ENCODE measurements around the gene HIRA. TPM values are rescaled to one million over a fixed set of nuclear protein-coding genes. Genes with fewer than 3 reads are reported as not detected.

The HIRA gene
- total RNA-seq, 1 donor from 2014 or later: 36.2 TPM

DNA sequence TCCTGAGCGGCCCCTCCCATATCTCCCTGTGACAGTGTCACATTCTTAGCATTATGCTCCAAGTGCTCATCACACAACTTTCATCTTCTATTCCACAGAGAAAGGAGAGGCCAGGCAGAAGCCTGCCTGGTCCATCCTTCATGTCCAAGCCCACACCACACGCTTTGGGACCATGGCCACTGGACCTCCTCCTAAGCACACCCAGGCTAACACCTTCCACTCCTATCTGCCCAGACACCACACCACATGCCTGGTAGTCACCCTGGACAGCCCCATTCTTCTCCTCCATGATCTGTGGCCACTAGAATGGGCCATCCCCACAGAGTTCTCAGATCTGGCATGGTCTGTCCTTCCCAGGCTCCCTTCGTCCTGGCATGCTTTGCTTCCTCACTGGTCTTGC is 55.3 kb downstream of the HIRA start:
- no peak for DNase-seq (ENCODE audit: low spot score in 2 of 2)
- Histone ChIP-seq H3K36me3 (peaks cover 47 to 69% of the 10 kb centered on the region in 2 donors), H3K4me1 (no peaks in the 10 kb centered on the region)

DNA sequence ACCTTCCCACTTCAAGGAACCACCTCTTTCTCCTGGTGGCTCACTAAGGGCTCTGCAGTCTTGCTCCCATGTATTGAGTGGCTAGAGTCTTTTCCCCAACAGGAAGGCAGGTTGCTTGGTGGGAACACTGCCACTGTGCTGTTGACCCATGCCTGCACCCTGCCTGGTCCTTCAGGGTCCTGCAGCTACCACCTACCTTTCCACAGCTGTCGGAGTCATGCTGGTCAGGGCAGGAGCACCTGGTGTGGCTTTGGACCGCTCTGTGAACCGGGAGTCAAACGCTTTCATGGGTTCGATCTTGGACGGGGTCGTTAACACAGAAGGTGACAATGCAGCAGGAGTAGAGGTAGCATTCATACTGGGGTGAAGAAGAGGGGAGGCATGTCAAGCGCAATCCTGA is 56.1 kb downstream of the HIRA start:
- TF ChIP-seq, protein P1, sequence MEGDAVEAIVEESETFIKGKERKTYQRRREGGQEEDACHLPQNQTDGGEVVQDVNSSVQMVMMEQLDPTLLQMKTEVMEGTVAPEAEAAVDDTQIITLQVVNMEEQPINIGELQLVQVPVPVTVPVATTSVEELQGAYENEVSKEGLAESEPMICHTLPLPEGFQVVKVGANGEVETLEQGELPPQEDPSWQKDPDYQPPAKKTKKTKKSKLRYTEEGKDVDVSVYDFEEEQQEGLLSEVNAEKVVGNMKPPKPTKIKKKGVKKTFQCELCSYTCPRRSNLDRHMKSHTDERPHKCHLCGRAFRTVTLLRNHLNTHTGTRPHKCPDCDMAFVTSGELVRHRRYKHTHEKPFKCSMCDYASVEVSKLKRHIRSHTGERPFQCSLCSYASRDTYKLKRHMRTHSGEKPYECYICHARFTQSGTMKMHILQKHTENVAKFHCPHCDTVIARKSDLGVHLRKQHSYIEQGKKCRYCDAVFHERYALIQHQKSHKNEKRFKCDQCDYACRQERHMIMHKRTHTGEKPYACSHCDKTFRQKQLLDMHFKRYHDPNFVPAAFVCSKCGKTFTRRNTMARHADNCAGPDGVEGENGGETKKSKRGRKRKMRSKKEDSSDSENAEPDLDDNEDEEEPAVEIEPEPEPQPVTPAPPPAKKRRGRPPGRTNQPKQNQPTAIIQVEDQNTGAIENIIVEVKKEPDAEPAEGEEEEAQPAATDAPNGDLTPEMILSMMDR (IDR thresholded peaks at IDR 0.05): no peak
- intact Hi-C loops (cut with DNase I): no loop called here
- no peaks in the 10 kb centered on the region for H3K9me3 ChIP-seq
- H3K4me3 ChIP-seq: no peak overlapping the region
- no peaks in the 10 kb centered on the region for H3K4me1 ChIP-seq
- no peak for DNase-seq (ENCODE audit: low spot score in 2 of 2)
- H3K36me3 ChIP-seq: peaks cover 51 to 77% of the 10 kb centered on the region in 2 donors
- H3K27ac ChIP-seq: no peak overlapping the region
- no peaks in the 10 kb centered on the region for H3K27me3 ChIP-seq

More for the DNA sequence above, 55.3 kb downstream of the HIRA start:
- H3K27ac ChIP-seq: no peak overlapping the region
- H3K9me3 ChIP-seq: no peaks in the 10 kb centered on the region
- H3K4me3 ChIP-seq: no peak overlapping the region
- intact Hi-C loops (cut with DNase I): no loop called here
- no peaks in the 10 kb centered on the region for H3K27me3 ChIP-seq
- TF ChIP-seq, protein P1 (IDR thresholded peaks at IDR 0.05): no peak

DNA sequence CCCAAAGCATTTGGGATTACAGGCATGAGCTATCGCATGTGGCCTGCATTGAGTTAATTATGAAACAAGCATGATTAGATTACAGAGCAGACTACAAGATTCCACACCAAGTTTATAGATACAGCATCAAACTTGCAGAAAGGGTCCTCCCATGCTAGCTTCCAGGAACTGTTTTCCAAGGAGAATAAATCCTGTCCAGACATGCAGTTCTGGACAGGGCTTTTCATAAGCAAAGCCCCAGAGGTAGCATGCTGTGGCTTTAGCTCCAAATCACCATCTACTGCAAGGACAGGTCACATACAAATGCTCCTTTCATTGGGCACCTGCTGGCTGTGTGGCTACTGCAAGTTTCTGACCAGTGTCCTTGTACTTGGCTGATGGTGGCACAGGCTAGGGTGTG is 57.1 kb downstream of the HIRA start:
- intact Hi-C loops (cut with DNase I): no loop called here
- no peaks in the 10 kb centered on the region for H3K9me3 ChIP-seq
- peaks cover 62 to 83% of the 10 kb centered on the region in 2 donors for H3K36me3 ChIP-seq
- H3K27ac ChIP-seq: no peak overlapping the region
- TF ChIP-seq, protein P1 (IDR thresholded peaks at IDR 0.05): no peak
- H3K4me1 ChIP-seq: no peaks in the 10 kb centered on the region
- no peak overlapping the region for H3K4me3 ChIP-seq
- H3K27me3 ChIP-seq: no peaks in the 10 kb centered on the region
- DNase-seq (ENCODE audit: low spot score in 2 of 2): no peak

DNA sequence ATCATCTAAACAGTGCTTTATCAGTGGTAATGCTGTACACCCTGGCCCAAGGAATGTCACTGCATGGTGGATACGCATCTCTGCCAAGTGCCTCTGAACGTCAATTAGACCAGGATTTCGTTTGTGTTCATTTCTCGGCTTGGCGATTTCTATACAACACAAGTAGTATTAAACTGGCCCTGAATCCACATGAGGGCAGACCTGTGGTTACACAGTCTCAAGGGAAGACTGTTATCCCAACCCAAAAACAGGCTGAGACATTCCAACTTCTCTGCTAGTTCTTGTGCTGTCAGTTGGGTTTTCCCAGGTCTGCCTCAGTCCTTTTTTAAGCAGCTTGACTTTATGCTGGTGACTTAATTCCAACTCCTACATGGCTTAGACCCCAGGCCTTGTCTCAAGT is 58.1 kb downstream of the HIRA start:
- intact Hi-C loops (cut with DNase I): no loop called here
- TF ChIP-seq, protein P1 (IDR thresholded peaks at IDR 0.05): no peak
- Histone ChIP-seq H3K36me3 (peaks cover 66 to 90% of the 10 kb centered on the region in 2 donors), H3K9me3 (no peaks in the 10 kb centered on the region), H3K4me1 (no peaks in the 10 kb centered on the region), H3K27ac (no peak overlapping the region), H3K4me3 (no peak overlapping the region), H3K27me3 (no peaks in the 10 kb centered on the region)
- no peak for DNase-seq (ENCODE audit: low spot score in 2 of 2)

DNA sequence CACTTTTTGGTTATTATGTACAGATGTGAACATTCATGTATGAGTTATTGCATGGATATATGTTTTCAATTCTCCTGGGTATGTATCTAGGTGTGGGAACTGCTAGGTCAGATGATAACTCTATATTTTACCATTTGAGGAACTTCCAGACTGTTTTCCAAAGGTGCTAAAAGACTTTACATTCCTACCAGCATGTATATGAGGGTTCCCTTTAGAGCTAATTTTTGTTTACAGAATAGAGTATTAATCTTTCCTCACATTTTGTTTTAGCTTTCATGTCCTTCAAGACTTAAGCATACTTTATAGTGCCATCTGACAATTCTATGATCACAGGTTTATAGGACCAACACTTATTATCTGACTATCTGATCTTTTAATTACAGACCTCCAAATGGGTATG is 59.6 kb downstream of the HIRA start:
- intact Hi-C loops (cut with DNase I): no loop called here
- Histone ChIP-seq H3K36me3 (peaks cover 64 to 87% of the 10 kb centered on the region in 2 donors), H3K4me3 (no peak overlapping the region), H3K27ac (no peak overlapping the region), H3K4me1 (no peaks in the 10 kb centered on the region), H3K9me3 (no peaks in the 10 kb centered on the region), H3K27me3 (no peaks in the 10 kb centered on the region)
- no peak for DNase-seq (ENCODE audit: low spot score in 2 of 2)
- TF ChIP-seq, protein P1 (IDR thresholded peaks at IDR 0.05): no peak

DNA sequence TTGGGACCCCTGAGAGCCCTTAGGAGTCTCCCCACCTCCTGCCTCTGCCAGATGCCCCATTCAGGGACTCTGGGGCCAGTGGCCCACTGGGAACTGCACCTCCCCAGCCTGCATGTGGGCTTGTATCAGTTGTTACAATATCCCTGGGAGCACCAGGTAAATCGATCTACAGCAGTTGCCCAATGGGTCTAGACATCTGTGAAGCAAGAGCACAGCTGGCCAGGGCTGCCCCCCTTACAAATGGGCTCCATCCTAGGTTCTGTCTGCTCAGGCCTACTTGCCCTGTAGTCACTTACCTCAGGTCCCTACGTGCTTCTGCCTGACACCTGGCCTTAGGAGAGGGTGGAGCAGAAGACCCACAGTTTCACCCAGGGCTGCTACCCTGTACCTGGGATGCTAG is 62.7 kb downstream of the HIRA start:
- H3K36me3 ChIP-seq: peaks cover 41 to 77% of the 10 kb centered on the region in 2 donors
- H3K27me3 ChIP-seq: no peaks in the 10 kb centered on the region
- H3K4me3 ChIP-seq: no peak overlapping the region
- no peaks in the 10 kb centered on the region for H3K4me1 ChIP-seq
- TF ChIP-seq, protein P1 (IDR thresholded peaks at IDR 0.05): no peak
- H3K27ac ChIP-seq: no peak overlapping the region
- no peaks in the 10 kb centered on the region for H3K9me3 ChIP-seq
- DNase-seq (ENCODE audit: low spot score in 2 of 2): peak in 1 of 2 donors; percentile 55
- intact Hi-C loops (cut with DNase I): no loop called here

Data from ascending aorta (tissue), 2 donors.